Keratinocyte (primary cell): ENCODE measurements around the gene SLC5A1. TPM values are rescaled to one million over a fixed set of nuclear protein-coding genes. Genes with fewer than 3 reads are reported as not detected.

Experiments
- DNase-seq: peaks from one replicate; pipeline ENCODE4 v3.0.0-alpha.2; 2011; ENCODE audit warnings: low read depth, missing footprints, low spot score
- FAIRE-seq: peaks from 2 replicates; lab custom pipeline; 2011; peaks lifted over from hg19 to GRCh38; lab: Jason Lieb, UNC
- H2AFZ ChIP-seq: 2 replicates; pipeline ENCODE4 v1.6.0; 2012; ENCODE audit warnings: low read length, control low read depth, inconsistent platforms; ENCODE audit not compliant: control insufficient read depth
- H3K27ac ChIP-seq: 2 replicates; pipeline ENCODE4 v1.5.1; 2011; ENCODE audit warnings: low read length; ENCODE audit not compliant: control insufficient read depth, insufficient read depth
- H3K27me3 ChIP-seq: 3 replicates; pipeline ENCODE4 v1.6.0; 2011; ENCODE audit warnings: low read length; ENCODE audit not compliant: control insufficient read depth, insufficient read depth; ENCODE audit errors: extremely low read depth
- H3K36me3 ChIP-seq, 2 experiments: 2 replicates in 1 of 2; 3 replicates in 1 of 2; pipeline ENCODE4 v1.5.1; 2011; ENCODE audit warnings: low read length in 2 of 2, mild to moderate bottlenecking in 1 of 2; ENCODE audit not compliant: control insufficient read depth in 2 of 2, insufficient read depth in 2 of 2; ENCODE audit errors: extremely low read depth in 1 of 2
- H3K4me1 ChIP-seq: 3 replicates; pipeline ENCODE4 v1.5.1; 2011; ENCODE audit warnings: low read length; ENCODE audit not compliant: control insufficient read depth, insufficient read depth; ENCODE audit errors: extremely low read depth
- H3K4me2 ChIP-seq: 3 replicates; pipeline ENCODE4 v1.6.0; 2011; ENCODE audit warnings: low read depth, low read length; ENCODE audit not compliant: control insufficient read depth, insufficient read depth; ENCODE audit errors: extremely low read depth
- H3K4me3 ChIP-seq, 3 experiments: fragments of 200-600 bp in 1 of 3; sonication (generic) in 1 of 3; 2 replicates in 2 of 3; 3 replicates in 1 of 3; pipeline ENCODE4 v1.5.1; 2011 to 2016; ENCODE audit warnings: low read length in 3 of 3, mild to moderate bottlenecking in 3 of 3, control low read depth in 2 of 3, inconsistent platforms in 1 of 3, low read depth in 1 of 3, mixed read lengths in 1 of 3, mixed run types in 1 of 3, moderate library complexity in 1 of 3; ENCODE audit not compliant: control insufficient read depth in 2 of 3, insufficient read depth in 2 of 3; ENCODE audit errors: extremely low read depth in 1 of 3
- H3K79me2 ChIP-seq: 2 replicates; pipeline ENCODE4 v1.6.0; 2012; ENCODE audit warnings: low read length; ENCODE audit not compliant: control insufficient read depth, insufficient read depth
- H3K9ac ChIP-seq: 3 replicates; pipeline ENCODE4 v1.6.0; 2011; ENCODE audit warnings: low read length; ENCODE audit not compliant: control insufficient read depth, insufficient read depth; ENCODE audit errors: extremely low read depth
- H3K9me1 ChIP-seq: 3 replicates; pipeline ENCODE4 v1.6.0; 2011; ENCODE audit warnings: low read length; ENCODE audit not compliant: control insufficient read depth, insufficient read depth; ENCODE audit errors: extremely low read depth
- H3K9me3 ChIP-seq: 2 replicates; pipeline ENCODE4 v1.5.1; 2012; ENCODE audit warnings: low read depth, low read length; ENCODE audit not compliant: control insufficient read depth
- H4K20me1 ChIP-seq: 3 replicates; pipeline ENCODE4 v1.6.0; 2011; ENCODE audit warnings: low read length; ENCODE audit not compliant: control insufficient read depth, insufficient read depth; ENCODE audit errors: extremely low read depth
- EZH2 ChIP-seq: IDR thresholded peaks from one replicate; pipeline ENCODE4 v1.6.1; 2012; ENCODE audit warnings: inconsistent platforms, mild to moderate bottlenecking, low read length, moderate library complexity
- dilution Hi-C: fragments of 300-500 bp; cut with MboI; formaldehyde crosslinking; loops from one replicate; pipeline ENCODE4 v1.7.0; 2020; ENCODE audit warnings: low sequenced_read_pairs; ENCODE audit not compliant: extremely low pct_ligation_motif_present
- polyA plus RNA-seq, 5 experiments: library from polyadenylated mRNA; depleted of rRNA in 3 of 5; stranded (reverse) in 3 of 5; stranded (forward) in 1 of 5; unstranded in 1 of 5; fragments of >200 nt; gene quantifications; 1 replicate in 1 of 5; 2 replicates in 3 of 5; 3 replicates in 1 of 5; pipeline versions ENCODE4 v1.2.1 to v1.2.3, GENCODE V29; 2011 to 2012; ENCODE audit warnings: missing spikeins in 2 of 5, low read depth in 1 of 5, low replicate concordance in 1 of 5
- TF ChIP-seq, protein P1 (sequence below), 3 experiments: IDR thresholded peaks in 1 of 3; conservative IDR thresholded peaks in 1 of 3; optimal IDR thresholded peaks in 1 of 3; 2 replicates in 2 of 3; 3 replicates in 1 of 3; pipeline versions ENCODE3 to v1.5.1; 2011; ENCODE audit warnings: low read length in 3 of 3, mild to moderate bottlenecking in 3 of 3, moderate library complexity in 2 of 3, control low read depth in 1 of 3, inconsistent platforms in 1 of 3; ENCODE audit not compliant: insufficient read depth in 2 of 3; ENCODE audit errors: extremely low read depth in 1 of 3

SLC5A1 gene
- polyA plus RNA-seq, 1 donor (not counting 4 experiments of a cell fraction or from before 2014, with no cell fraction given) = 2.0 TPM

DNA sequence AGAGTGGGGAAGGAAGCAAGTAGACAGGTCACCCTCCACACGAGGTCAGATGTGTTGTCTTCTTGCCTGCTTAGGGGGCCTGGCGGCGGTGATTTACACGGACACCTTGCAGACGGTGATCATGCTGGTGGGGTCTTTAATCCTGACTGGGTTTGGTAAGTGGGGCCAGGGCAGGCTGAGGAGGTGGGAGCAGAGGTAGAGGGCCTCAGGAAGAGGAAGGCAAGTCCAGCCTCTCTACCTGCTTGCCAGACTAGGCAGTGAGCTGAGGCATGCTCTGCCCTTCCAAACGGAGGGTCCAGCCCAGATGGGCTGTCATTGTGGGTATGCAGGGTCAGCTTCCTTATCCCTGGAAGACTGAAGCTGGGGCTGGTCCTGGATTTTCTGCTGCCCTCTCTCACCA is 39.9 kb downstream of the SLC5A1 start:
- Histone ChIP-seq H3K9me3 (no peaks in the 10 kb centered on the region), H3K4me2 (no peak overlapping the region), H4K20me1 (no peaks in the 10 kb centered on the region), H3K4me3 (no peak overlapping the region), H3K79me2 (no peaks in the 10 kb centered on the region), H3K9me1 (no peaks in the 10 kb centered on the region), H3K4me1 (peaks cover 11% of the 10 kb centered on the region), H3K27ac (no peak overlapping the region), H3K36me3 (no peaks in the 10 kb centered on the region), H2AFZ (no peak overlapping the region), H3K27me3 (peaks cover 4% of the 10 kb centered on the region), H3K9ac (no peak overlapping the region)
- TF ChIP-seq, protein P1, sequence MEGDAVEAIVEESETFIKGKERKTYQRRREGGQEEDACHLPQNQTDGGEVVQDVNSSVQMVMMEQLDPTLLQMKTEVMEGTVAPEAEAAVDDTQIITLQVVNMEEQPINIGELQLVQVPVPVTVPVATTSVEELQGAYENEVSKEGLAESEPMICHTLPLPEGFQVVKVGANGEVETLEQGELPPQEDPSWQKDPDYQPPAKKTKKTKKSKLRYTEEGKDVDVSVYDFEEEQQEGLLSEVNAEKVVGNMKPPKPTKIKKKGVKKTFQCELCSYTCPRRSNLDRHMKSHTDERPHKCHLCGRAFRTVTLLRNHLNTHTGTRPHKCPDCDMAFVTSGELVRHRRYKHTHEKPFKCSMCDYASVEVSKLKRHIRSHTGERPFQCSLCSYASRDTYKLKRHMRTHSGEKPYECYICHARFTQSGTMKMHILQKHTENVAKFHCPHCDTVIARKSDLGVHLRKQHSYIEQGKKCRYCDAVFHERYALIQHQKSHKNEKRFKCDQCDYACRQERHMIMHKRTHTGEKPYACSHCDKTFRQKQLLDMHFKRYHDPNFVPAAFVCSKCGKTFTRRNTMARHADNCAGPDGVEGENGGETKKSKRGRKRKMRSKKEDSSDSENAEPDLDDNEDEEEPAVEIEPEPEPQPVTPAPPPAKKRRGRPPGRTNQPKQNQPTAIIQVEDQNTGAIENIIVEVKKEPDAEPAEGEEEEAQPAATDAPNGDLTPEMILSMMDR (optimal IDR thresholded peaks at IDR 0.05 in 1 of 3, IDR thresholded peaks at IDR 0.05 in 1 of 3, conservative IDR thresholded peaks at IDR 0.05 in 1 of 3; ENCODE audit: extremely low read depth in 1 of 3, insufficient read depth in 2 of 3, low read length in 3 of 3) = no peak
- no peak for TF ChIP-seq EZH2
- FAIRE-seq = no peak
- dilution Hi-C loops = no loop called here
- DNase-seq = no peak

DNA sequence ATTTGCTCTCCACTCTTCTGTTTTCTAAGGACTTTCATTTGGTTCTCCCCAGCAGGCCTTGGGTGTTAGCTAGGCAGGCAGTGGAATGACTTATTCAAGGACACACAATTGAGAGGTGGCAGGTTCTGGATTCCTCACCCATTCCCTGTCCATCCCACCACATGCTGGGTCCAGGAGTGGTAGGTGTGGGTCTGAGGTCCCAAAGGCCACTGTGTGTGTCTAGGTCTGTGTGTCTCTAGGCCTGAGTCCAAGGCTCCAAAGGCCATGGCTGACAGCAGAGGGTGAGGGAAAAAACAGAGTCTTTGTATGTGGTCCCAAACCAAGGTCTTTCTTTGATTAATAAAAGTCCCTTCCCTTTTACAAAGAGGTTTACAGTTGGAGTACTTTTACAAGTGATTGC is 40.8 kb downstream of the SLC5A1 start:
- Histone ChIP-seq H3K4me3 (no peak overlapping the region), H4K20me1 (no peaks in the 10 kb centered on the region), H3K9me3 (no peaks in the 10 kb centered on the region), H3K9ac (no peak overlapping the region), H2AFZ (no peak overlapping the region), H3K36me3 (no peaks in the 10 kb centered on the region), H3K79me2 (no peaks in the 10 kb centered on the region), H3K27me3 (peaks cover 5% of the 10 kb centered on the region), H3K4me2 (no peak overlapping the region), H3K9me1 (no peaks in the 10 kb centered on the region), H3K27ac (no peak overlapping the region), H3K4me1 (peaks cover 8% of the 10 kb centered on the region)
- TF ChIP-seq EZH2 = no peak
- TF ChIP-seq, protein P1 (optimal IDR thresholded peaks at IDR 0.05 in 1 of 3, IDR thresholded peaks at IDR 0.05 in 1 of 3, conservative IDR thresholded peaks at IDR 0.05 in 1 of 3; ENCODE audit: extremely low read depth in 1 of 3, insufficient read depth in 2 of 3, low read length in 3 of 3) = no peak
- dilution Hi-C loops = no loop called here
- no peak for DNase-seq
- no peak for FAIRE-seq
